ENCODE data around the gene RTP3.

DNA sequence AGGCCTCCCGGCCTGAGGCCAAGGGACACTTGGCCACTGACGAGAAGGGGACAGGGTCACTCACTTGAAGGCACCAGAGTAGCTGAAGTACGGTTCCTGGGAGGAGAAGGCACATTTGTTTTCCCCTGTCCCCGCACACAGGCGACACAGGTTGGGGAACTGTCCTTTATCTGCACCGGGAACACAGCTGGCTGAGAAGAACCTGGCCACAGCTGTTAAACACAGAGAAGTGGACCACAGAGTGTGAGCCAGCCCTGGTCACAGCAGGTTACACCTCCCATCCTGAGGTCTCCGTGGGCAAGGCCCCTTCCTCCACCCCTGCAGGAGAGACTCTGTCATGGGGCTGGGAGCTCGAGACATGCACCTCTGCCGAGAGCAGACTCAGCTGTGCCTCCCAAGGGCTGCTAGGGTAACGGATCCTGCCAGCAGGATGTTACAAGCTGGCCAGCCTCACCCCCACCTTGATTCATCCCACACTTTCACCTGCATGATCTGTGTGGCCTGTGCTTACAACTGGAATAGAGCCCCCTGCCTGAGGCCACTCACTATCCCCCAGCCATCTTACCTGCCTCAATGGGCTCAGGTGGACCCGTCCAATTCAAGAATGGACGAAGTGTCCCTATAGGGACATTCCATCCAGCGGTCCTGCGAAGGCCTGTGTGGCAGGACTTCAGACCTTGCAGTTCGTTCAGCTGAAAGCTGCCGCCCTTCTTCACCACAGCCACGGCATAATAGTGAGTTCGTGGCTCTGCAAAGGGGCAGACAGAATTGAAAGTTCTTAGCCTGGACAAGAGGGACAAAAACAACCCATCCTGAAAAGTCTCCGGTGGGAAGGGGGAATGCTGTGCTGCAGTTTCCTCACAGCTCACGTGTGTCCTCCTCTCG, 42.3 kb upstream of the RTP3 start:
- TF ChIP-seq CTCF (IDR thresholded peaks at IDR 0.05; ENCODE audit: borderline replicate concordance, extremely low read depth, low read length, poor library complexity, severe bottlenecking), result no peak
- TF ChIP-seq EZH2 (IDR thresholded peaks at IDR 0.05; ENCODE audit: borderline replicate concordance, low read depth, low read length, severe bottlenecking), result no peak

All from DND-41 (cell line).